GM18520 (cell line): ENCODE data around the gene CCDC192.

ENCODE experiments used
- ATAC-seq: cut with Tn5 transposase; IDR thresholded peaks from one replicate; pipeline ENCODE4 v1.9.1; 2021; ENCODE audit not compliant: unreplicated experiment

The CCDC192 gene

DNA sequence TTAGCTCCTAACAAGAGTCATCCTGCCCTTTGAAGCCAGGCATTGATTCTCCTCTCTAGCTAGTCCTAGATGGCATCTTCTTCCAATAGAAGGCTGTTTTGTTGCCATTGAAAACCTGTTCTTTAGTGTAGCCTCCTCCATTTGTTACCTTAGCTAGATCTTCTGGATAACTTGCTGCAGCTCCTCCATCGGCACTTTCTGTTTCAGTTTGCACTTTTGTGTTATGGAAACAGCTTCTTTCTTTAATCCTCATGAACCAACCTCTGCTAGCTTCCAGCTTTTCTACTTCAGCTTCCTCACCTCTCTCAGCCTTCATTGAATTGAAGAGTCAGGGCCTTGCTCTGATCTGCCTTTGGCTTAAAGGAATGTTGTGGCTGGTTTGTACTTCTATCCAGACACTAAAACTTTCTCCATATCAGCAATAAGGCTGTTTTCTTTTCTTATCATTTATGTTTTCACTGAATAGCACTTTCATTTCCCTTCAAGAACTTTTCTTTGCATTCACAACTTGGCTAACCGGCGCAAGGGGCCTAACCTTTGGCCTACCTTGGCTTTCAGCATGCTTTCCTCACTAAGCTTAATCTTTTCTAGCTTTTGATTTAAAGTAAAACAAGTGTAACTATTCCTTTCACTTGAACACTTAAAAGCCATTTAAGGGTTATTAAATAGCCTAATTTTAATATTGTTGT, 213.8 kb downstream of the CCDC192 start:
- ATAC-seq, result no peak

DNA sequence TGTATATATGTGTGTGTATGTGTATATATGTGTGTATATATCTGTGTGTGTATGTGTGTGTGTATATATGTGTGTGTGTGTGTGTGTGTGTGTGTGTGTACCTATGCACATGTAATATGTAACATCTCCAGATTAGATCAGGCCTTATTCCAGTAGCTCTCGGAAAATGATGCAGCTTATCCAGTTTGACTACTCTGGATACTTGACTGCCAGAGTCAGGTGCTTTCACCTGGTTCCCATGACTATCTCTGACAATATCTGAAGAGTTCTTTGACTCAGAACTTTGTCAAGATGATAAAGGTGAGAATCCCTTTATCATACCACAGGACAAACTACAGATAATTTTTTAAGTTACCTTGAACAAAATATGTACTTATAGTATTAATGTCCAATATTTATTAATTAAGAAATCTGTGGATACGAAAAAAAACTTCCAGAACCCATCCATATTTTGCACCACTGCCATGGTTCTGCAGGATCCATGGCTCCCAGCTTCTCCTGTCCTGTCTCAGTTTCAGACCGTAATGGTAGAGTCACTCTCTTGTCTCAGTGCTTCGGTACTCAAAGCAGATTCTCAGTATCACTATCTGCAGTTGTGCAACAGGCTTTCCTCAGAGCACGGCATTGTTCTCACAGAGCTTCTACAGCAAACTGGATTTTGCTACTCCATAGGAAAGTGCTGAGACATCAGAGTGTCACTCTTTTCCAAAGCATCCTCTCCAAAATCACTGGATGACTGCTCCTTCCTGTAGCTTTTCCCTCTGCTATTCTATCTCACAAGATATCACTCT, 216.0 kb downstream of the CCDC192 start:
- no peak for ATAC-seq

DNA sequence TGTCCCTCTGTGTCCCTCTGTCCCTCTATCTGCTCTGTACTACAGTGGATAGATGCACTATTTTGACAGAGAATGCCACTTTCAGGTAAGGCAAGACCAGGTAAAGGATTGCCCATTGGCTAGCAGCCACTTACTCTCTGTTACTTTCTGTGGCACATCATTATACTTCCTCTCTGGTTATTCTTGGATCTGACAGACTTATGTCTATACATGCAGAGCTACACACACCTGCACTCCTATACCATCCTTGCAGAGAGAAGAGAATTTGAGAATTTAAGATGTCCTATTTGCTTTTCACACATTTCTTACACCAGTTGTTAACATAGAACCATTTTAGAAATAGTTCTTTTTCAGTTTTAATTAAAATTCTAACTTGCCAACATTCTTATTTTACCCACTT, 216.6 kb downstream of the CCDC192 start:
- no peak for ATAC-seq

DNA sequence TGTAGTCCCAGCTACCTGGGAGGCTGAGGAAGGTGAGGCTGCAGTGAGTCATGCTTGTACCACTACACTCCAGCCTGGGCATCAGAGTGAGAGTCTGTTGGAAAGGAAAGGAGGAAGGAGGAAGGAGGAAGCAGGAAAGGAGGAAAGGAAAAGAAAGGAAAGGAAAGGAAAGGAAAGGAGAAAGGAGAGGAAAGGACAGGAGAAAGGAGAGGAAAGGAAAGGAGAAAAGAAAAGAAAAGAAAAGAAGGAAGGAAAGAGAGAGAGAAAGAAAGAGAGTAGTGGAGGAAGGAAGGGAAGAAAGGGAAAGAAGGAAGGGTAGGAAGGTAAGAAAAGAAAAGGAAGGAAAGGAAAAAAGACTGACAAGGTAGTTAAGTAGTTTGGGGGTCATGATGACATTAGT, 217.7 kb downstream of the CCDC192 start:
- no peak for ATAC-seq

DNA sequence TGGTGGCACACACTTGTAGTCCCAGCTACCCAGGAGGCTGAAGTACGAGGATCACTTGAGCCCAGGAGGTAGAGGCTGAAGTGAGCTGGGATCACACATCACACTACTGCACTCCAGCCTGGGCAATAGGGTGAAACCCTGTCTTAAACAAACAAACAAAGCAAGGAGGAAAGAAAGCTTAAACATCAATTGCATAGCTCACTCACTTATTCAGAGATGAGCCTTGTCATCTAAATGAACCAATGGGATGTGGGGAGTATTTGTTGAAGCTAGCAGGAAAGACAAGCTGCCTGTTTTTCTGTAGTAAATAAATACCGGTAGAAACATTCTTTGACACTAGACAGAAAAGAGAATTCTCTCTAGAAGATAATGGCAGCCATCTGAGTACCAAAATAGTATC, 219.4 kb downstream of the CCDC192 start:
- ATAC-seq, result no peak

DNA sequence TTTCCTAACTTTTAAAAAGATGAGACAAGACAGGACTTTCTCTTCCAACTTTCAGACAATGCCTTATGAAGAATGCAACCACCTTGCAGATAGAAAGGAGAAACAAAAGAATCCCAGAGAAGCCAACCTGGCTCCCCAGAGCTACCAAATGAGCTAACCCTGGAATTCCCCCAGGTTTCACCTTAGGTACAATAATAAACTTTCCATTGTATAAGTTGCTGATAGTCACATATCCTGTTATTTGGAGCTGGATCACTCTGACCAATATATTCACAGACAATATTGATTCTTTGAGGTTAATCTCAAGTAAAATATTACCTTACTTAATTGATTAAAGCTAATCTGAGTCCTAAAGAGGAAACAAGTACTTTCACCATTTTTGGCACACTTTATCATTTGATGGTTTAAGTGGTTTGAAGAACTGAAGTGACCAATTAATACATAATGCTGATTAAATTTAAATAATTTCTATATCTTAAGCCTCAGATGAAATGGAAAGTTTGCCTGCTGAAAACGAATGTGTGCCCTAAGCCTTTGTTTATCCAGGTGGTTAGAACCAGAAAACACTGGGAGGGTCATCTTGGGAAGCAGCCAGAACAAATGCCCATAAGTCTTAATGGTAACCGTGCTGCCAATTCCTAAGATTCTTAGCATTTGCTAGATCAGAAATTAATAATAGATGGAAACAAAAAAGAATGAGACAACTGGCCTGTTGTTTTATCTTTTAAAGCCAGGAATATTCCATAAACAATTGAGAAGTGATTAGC, 220.8 kb downstream of the CCDC192 start:
- ATAC-seq, result no peak

DNA sequence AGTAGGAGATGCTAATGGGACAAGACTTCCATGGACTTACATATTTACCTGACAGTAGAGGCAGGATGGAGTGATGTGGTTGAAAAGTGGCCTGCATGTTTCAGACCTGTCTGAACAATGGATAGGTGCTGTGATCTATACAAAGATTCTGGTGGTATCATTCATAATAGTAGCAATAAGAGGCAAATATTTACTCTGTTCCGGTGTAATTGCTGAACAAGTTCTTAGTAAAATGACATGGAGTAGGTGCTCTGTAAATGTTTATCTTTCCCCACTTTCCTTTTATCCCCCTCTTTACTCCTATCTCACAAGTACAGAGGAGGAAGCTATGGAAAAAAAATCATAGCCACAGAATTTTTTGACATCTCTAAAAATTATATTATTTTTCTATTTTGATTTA, 221.4 kb downstream of the CCDC192 start:
- ATAC-seq, result no peak

DNA sequence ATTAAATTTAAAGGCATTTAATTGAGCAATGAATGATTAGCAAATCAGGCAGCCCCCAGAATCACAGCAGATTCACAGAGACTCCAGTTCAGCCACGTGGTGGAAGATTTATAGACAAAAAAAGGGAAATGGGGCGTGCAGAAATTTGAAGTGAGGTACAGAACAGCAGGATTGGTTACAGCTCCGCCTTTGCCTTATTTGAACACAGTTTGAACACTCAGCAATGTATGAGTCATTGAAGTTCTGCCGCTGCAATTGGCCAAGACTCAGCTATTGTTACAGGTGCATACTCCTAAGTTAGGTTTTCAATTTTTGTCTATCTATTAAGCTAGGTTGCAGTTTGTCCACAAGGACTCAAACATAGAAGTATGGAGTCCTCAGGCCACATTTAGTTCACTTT, 222.7 kb downstream of the CCDC192 start:
- no peak for ATAC-seq

DNA sequence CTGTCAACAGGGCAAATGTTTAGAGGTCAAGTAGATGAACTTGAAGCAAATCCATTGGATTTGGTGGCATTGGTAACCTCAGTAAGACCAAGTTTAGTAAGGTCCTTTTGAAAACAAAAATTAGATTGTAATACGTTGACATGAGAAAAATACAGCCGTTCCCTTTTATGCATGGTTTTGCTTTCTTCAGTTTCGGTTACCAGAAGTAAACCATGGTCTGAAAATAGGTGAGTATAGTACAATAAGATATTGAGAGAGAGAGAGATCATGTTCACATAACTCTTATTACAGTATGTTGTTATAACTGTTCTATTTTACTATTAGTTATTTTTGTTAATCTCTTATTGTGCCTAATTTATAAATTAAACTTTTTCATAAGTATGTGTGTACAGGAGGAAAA, 223.8 kb downstream of the CCDC192 start:
- no peak for ATAC-seq

DNA sequence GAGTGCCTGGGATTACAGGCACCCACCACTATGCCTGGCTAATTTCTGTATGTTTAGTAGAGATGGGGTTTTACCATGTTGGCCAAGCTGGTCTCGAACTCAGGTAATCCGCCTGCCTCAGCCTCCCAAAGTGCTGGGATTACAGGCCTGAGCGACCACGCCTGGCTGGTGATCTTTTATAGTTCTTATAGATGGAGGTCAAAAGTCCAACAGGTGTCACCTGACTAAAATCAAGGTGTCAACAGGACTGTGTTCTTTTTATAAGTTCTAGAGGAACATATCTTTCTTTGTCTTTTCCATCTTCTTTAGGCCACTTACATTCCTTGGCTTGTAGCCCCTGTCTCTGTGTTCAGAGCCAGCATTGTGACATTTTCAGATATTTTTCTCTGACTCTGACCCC, 224.9 kb downstream of the CCDC192 start:
- no peak for ATAC-seq

DNA sequence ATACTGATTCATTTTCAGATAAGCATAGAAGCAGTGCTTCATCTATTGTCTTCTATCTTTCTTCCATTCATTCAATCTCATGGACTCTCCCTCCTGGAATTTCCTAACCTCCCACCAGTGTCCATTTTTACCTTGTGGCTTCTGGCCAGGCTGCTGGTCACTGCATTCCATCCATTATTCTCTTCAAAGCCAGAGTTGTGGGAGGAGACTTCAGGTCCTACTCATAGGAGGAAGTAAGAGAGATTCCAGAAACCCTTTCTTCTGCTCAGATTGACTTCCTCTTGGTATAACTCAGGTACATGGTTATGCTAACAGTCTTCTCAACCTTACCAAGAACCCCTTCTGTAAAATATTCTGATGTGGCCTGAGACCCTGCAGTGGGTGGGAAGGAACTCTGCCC, 227.1 kb downstream of the CCDC192 start:
- ATAC-seq, result no peak

DNA sequence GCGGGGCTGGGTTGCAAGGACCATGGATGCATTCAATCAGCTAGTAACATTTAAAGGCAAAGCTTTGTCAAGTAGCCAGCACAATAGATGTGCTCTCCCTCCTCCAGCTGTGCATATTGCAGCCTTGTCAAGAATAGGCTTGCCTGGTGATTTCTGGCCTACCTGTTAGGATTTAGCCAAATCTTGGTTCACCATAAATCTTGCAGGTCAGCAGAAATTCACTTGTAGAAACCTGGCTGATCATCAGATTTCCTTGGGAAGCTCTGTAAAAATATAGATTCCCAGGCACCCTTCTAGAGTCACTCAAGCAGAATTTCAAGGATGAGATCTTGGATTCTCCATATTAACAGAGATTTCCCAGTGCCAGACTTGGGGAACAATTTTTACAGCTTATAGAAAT, 228.2 kb downstream of the CCDC192 start:
- no peak for ATAC-seq

DNA sequence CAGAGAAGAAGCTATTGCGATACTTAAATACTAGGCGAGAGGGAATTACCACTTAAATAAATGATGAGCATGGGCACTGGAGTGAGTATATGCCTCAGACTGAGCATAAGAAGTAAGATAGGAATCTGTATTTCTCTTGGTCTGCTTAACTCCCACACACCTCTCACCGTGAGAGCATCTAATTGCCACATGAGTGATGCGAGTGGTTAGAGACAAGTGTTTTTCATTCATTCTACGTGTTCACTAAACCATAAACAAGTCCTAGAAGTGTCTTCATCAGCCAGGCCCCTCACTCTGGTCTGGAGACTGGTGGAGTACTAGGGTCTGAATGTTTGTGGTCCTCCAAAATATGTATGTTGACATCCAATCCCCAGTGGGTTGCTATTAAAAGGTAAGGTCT, 230.2 kb downstream of the CCDC192 start:
- no peak for ATAC-seq

DNA sequence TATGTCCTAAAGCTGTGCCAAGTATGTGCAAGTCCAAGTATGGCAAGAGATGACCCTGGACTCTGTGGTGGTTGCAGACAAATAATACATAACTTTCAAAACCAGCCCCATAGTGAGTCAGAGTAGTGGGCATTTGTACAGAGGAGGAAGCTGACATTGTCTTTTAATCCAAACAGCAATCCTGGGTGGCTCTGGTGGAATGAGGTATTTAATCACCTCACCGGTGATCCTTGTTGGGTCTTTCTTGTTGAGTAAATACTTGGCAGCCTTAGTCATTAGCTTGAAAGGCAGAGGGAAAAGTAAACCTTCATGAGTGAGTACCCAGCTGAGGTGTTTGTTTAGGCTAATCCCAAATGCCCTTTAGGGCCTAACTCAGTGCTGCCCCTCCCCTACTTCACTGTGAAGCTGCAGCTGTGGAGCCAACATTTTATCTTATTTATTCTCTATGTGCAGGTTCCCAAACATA, 231.6 kb downstream of the CCDC192 start:
- no peak for ATAC-seq

DNA sequence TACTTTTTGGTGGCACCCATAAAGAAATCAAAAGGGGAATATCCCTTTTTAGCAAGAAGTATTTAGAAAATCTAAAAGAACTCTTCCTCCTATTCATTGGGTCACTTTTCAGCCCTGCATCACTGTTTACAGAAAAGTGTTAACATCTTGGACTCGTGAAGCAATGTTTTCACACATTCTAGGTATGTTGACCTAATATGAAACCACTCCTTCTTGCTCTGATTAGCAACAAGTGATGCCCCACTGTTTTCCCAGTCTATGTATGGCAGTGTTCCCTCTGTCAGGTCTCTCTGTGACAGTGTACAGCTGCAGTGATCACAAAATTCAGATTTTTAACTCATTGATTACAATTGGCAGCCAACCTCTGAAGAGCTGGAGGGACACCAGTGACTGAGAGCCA, 232.2 kb downstream of the CCDC192 start:
- peak; percentile 60 for ATAC-seq

DNA sequence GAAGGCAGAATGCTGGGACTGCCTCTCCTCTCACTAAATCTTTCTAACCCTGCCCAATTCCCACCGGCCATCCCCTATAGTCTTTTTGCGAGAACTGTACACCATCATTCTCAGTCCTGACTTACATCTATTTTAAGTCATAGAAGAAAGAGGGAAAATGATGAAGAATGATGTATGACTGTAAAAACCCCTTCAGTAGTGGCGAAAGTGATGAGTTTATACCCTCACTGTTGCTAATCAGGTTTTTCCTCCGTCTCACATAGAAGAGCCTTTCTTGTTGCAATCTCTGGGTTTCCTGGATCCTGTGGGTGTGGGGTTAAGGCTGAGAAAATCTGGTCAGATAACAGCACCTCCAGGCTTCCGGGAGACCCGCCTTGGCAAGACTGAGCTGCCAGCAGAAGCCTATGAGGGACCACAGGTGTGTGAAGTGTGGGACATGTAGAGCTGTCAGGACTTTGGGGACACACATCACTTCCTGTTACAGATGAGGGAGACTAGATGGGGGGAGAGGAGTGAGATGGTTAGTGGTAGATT, 233.3 kb downstream of the CCDC192 start:
- no peak for ATAC-seq

DNA sequence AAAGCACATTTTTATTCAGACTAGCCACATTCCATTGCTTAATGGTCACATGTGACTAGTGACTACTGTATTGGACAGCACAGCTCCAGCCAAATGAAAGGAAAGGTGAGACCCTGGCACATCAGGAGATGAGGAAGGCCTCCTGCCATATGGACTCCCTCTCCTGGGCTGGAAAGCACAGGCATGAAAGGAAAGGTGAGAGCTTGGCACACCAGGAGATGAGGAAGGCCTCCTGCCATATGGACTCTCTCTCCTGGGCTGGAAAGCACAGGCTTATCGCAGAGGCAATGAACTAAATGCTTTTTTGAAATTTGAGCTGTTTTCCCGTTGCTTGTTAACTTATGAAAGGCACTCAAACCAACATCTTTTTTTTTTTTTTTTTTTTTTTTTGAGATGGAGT, 235.6 kb downstream of the CCDC192 start:
- ATAC-seq, result no peak

DNA sequence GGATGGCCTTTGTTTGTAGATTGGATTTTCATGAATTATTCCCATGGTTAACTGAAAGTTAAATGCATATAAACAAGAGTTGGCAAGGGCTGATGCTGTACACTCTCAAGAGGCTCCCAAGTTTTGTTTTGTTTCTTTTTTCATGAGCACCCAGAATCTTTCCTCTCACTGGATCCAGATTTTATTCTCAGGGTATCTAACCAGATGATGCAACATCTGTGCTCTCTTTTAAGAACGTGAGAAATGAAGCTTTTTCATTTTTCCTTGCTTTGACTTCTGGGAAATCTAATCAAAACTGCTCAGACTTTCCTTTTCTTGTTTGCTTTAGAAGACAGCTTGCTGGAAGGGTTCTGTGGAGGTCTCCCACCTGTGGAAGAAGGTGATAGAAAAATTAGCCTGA, 237.7 kb downstream of the CCDC192 start:
- no peak for ATAC-seq

DNA sequence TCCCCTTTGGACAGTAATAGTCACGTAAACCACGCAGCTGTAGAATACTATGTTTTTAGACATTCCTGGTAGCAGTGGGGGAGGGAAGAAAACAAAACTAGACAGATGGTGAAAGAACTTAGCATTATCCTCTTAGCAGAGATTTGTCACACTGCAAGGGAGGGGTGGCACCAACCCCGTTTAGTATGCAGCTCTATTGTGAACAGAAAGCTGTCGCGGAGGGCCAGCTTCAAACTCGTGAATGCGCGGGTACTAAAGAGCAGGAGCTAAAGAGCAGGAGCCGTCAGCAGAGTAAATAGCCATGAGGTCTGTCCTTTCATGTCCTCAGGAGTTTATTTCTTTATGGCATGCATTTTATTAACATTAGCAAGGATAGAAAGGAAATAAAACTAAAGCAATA, 238.5 kb downstream of the CCDC192 start:
- no peak for ATAC-seq

DNA sequence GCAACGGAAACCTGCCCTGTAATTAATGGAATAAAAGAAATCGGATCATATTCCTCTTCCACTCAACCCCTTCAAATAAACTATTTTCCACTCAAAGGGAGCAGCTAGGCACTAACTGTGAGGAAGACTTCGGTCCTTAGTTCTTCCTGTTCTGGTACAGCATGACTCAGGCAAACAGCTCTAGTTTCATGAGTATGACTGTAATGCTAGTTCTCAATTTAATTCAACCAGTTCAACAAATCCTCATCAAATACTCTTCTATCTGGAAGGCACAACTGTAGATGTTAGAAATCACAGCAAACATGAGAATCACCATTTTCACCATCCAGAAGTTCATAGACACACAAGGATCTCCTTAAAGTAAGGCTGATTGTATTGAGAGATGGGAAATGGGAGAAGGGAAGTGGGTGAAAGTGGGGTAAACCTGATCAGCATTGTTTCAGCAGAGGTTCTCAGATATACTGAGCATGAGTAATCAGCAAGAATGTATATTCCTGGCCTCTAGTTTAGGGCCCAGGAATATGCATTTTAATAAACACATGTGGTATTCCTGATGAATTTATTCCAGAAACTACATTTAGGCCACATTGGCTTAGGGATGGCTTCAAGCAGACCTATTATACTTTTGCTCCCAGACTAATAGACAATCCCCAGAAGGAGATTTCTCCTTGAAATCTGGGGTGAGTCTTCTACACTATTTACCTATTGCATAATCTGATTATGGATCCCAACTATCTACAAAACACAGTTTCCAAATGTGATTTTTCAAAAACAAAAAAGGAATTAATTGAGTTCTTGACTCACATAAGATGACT, 239.3 kb downstream of the CCDC192 start:
- ATAC-seq, result no peak

DNA sequence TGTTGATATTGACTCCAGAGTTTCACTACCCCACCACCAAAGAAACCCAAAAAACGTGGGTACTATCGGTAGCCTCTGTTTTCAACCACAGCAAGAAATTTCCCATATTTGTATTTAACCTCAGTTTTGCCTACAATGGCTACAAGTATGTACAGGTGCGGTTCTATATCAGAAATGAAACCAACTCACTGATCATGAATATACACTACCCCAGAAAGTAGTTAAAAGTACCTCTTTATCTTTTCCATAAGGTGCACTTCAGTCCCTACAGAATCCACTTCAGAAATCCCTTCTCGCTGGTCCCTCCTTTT, 239.8 kb downstream of the CCDC192 start:
- ATAC-seq, result peak; percentile 42
